GM12873 (cell line): ENCODE results near the gene P3H2.

Experiments
- TF ChIP-seq, protein P1 (sequence below): IDR thresholded peaks from 2 replicates; pipeline ENCODE4 v1.5.1; 2012; ENCODE audit warnings: low read depth, mild to moderate bottlenecking, moderate library complexity, low read length, control low read depth; ENCODE audit not compliant: insufficient read depth; ENCODE audit errors: missing control alignments

Gene P3H2

DNA sequence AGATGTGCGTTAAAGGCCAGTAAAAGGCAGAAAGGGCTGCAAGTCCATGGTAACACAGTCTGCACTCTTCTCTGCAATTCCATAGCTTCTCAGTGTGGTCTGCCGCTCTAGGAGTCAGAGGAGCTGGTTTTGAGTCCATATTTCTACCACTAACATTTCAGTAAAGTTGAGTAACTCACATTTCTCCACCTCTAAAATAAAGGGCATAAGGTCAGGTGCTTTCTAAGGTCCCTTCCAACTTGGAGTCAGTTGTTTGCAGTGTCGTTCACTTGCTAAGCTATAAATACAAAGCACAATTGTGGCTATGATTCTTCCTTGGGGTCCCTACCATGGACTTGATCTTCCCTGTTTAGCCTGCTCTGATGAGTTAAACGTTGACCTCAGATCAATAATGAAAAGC lies 171.1 kb downstream of the P3H2 start:
- TF ChIP-seq, protein P1, sequence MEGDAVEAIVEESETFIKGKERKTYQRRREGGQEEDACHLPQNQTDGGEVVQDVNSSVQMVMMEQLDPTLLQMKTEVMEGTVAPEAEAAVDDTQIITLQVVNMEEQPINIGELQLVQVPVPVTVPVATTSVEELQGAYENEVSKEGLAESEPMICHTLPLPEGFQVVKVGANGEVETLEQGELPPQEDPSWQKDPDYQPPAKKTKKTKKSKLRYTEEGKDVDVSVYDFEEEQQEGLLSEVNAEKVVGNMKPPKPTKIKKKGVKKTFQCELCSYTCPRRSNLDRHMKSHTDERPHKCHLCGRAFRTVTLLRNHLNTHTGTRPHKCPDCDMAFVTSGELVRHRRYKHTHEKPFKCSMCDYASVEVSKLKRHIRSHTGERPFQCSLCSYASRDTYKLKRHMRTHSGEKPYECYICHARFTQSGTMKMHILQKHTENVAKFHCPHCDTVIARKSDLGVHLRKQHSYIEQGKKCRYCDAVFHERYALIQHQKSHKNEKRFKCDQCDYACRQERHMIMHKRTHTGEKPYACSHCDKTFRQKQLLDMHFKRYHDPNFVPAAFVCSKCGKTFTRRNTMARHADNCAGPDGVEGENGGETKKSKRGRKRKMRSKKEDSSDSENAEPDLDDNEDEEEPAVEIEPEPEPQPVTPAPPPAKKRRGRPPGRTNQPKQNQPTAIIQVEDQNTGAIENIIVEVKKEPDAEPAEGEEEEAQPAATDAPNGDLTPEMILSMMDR = no peak

DNA sequence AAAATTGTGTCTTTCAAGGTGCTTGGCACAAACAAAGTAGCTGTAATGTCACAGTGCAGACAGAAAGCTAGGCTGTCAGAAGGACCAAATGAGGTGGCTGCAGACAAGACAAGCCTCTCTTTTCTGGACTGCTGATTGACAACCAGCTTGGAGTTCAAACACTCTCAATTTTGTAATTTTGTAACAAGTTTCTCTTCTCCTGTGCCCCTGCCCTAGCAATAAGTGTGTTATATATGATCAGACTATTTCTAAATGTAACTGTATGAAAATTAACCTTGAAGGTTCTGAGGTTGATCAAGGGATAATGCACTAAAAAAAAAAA lies 172.0 kb downstream of the P3H2 start:
- TF ChIP-seq, protein P1 = no peak

DNA sequence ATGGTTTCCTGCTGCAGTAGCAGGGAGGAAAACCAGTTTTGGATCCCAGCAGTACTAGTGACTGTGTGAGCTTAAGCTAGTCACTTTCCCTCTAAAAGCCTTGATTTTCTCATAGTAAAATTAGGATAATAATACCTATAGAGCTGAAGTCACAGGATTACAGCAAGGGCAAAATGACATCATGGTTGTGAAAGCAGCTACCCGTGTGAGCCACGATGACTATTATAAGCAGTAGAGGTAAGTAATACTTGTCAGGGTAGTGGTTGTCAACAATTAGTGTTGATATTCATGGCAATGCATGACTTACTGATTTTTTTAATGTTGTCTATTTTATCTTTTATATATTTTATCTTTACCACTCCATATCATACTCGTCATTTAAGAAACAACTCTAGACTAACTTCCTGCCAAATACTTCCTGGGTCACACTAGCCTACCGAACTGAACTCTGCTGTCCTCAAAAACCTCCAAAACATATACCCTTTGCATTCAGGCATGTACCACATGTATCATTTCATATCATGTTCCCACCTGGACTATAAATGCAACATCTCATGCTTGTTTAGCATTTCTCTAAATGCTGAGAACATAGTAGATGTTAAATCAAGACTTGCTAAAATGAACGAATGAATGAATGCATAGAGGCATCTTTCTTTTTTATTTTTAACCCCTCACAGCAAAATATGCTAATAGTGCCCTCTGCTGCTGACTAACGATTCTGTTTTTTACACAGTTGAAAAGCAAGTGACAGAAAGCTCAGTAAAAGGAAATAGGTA lies 172.6 kb downstream of the P3H2 start:
- TF ChIP-seq, protein P1 = peak; percentile 57

DNA sequence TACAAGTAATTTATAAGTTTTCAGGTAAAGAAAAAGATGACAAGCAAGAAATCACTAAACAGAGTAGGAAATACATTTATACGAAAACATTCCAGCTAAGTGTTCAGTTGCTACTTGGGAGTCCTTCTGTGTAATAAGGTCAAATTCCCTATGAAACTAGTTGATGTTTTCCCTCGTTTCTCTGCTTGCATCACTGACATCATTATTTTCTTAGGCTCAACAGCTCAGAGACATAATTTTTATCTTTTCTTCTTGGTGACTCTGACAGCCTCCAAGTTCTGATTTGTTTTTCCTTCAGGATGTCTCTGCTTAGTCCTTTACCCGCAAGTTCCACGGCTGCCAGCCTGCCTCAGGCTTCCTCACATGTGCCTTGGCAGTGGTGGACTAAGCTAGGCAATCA lies 173.6 kb downstream of the P3H2 start:
- TF ChIP-seq, protein P1 = no peak

DNA sequence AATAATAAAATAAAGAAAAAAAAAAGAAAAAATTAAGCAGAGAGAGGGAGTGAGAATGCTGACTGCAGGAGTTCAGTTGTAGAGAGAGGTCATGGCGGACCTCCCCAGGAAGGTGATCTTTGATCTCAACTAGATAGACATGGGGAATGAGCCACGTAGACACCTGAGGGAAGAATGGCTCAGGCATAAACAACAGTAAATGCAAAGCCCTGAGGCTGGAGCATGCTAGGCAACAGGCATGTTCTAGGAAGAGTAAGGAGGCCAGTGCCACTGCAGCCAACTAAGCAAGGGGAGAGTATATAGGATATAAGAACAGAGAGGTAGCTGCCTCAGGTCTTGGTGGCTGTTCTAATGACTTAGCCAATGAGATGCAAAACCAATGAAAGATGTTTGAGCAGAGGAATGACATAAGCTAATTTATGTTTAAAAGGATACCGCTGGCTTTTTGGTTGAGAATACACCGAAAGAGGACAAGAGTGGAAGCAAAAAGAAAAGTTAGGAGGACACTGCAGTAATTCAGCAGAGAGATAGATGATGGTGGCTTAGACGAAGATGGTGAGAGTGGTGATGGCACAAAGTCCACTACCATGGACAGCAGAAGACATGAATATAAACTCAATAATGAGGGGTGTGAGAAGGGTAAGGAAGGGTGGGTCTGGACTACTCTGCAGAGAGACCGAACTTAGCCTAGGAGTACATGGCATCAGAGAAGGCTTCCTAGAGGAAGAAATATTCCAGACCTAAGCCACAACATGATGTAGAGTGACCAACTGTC lies 174.6 kb downstream of the P3H2 start:
- TF ChIP-seq, protein P1 = no peak

DNA sequence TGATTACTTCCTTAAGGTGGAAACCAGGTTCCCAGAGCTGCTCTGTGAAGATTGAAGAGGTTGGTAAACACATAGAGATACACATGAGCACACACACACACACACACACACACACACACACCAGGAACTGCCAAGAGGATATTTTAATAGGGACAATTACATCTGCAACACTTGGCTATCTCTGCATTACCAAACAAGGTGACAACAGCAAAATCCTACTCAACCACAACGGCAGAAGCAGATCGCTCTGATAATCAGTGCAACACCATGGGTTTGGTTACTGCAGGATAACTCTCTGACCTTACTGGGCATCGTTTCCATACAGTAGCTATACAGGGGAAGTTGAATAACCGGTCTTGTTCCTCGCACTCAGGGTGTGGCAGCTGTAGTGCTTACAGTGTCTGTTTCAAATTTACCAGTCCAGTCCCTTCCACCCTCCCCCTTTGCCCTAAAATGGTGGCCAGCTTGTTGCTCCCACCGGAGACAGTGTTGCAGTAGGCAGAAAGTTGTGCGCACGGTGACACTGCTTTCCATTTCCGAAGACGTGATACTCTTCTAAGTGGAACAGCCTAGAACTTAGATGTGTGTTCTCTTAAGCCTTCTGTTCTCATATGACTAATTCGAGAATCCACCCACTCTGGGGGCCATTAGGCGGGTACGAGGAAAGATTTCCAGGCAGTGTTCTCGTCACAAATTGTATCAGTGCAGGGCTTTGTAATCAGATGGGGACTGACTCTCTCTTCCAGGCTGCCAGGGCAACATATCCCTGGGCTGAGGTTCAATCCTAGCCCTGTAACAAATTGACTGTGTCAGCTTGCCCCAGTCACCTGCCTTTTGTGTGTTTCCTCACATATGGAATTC lies 176.2 kb downstream of the P3H2 start:
- TF ChIP-seq, protein P1 = no peak

DNA sequence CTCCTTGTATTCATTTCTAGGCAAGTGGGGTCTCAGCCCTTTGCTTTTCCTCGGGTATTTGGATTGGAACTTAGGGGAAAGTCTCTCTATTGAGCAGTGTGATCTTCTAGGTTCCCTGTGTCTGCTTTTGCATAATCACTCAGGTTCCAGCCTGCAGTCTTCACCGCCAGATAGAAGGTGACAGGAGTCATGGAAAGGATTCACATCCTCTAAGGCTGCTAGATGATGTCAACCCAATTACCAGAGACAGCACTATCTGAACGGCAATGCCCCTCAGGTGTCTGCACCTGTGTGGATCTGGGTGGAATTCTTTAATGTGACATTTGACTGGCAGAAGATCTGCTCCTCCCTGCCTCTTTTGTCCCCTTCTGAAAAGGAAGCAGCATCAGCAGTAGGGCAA lies 177.7 kb downstream of the P3H2 start:
- TF ChIP-seq, protein P1 = no peak
